T-helper 2 cell treated with Interferon-gamma antibody and Interleukin-4, amounts not matched to agents 5 μg/mL and 100 μg/mL, for 36 hours (primary cell): ENCODE results near the gene WFS1.

Experiments
- DNase-seq: peaks from one replicate; pipeline ENCODE4 v3.0.0; 2021; ENCODE audit warnings: low spot score
- H3K27ac Mint-ChIP-seq: one replicate; pipeline ENCODE4 v1.8.0; 2021; ENCODE audit warnings: mild to moderate bottlenecking, mixed read lengths
- H3K27me3 Mint-ChIP-seq: one replicate; pipeline ENCODE4 v1.8.0; 2021; ENCODE audit warnings: low read depth, mixed read lengths
- H3K36me3 Mint-ChIP-seq: one replicate; pipeline ENCODE4 v1.8.0; 2021; ENCODE audit warnings: low read depth, mixed read lengths
- H3K4me1 Mint-ChIP-seq: one replicate; pipeline ENCODE4 v1.8.0; 2021; ENCODE audit warnings: low read depth, mixed read lengths
- H3K4me3 Mint-ChIP-seq: one replicate; pipeline ENCODE4 v1.8.0; 2022; ENCODE audit warnings: mild to moderate bottlenecking, moderate library complexity, mixed read lengths
- H3K9me3 Mint-ChIP-seq: one replicate; pipeline ENCODE4 v1.8.0; 2021; ENCODE audit warnings: mixed read lengths

WFS1 gene, protein sequence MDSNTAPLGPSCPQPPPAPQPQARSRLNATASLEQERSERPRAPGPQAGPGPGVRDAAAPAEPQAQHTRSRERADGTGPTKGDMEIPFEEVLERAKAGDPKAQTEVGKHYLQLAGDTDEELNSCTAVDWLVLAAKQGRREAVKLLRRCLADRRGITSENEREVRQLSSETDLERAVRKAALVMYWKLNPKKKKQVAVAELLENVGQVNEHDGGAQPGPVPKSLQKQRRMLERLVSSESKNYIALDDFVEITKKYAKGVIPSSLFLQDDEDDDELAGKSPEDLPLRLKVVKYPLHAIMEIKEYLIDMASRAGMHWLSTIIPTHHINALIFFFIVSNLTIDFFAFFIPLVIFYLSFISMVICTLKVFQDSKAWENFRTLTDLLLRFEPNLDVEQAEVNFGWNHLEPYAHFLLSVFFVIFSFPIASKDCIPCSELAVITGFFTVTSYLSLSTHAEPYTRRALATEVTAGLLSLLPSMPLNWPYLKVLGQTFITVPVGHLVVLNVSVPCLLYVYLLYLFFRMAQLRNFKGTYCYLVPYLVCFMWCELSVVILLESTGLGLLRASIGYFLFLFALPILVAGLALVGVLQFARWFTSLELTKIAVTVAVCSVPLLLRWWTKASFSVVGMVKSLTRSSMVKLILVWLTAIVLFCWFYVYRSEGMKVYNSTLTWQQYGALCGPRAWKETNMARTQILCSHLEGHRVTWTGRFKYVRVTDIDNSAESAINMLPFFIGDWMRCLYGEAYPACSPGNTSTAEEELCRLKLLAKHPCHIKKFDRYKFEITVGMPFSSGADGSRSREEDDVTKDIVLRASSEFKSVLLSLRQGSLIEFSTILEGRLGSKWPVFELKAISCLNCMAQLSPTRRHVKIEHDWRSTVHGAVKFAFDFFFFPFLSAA

GRCh38 chr4:6269616-6270511 lies at the start of gene WFS1:
WFS1 (plus strand) TSS chr4:6269850; CDS start chr4:6277456, 7,606 bp downstream.
- no peaks in the 10 kb centered on the region for H3K9me3 Mint-ChIP-seq
- peak within 1 kb of the TSS; percentile 79 for H3K4me3 Mint-ChIP-seq
- H3K27ac Mint-ChIP-seq = no peak within 1 kb of the TSS
- peaks cover 14% of the 10 kb centered on the region for H3K4me1 Mint-ChIP-seq
- H3K36me3 Mint-ChIP-seq = no peaks in the 10 kb centered on the region
- H3K27me3 Mint-ChIP-seq = peaks cover 40% of the 10 kb centered on the region
- DNase-seq = peak; percentile 96

GRCh38 chr4:6221301-6221850 lies 48.3 kb upstream of the WFS1 start:
- Mint-ChIP-seq H3K4me1 (no peaks in the 10 kb centered on the region), H3K9me3 (no peaks in the 10 kb centered on the region), H3K27ac (no peak overlapping the region), H3K4me3 (peak overlapping the region; percentile 14), H3K36me3 (no peaks in the 10 kb centered on the region), H3K27me3 (peaks cover 73% of the 10 kb centered on the region)
- no peak for DNase-seq

- H3K36me3 Mint-ChIP-seq = no peaks in the 10 kb centered on the region
- no peaks in the 10 kb centered on the region for H3K9me3 Mint-ChIP-seq
- H3K4me1 Mint-ChIP-seq = no peaks in the 10 kb centered on the region
- DNase-seq = no peak
- peaks cover 68% of the 10 kb centered on the region for H3K27me3 Mint-ChIP-seq
- no peak overlapping the region for H3K4me3 Mint-ChIP-seq
- H3K27ac Mint-ChIP-seq = no peak overlapping the region
Measured at GRCh38 chr4:6221851-6222760, 47.5 kb upstream of the WFS1 start.

DNA sequence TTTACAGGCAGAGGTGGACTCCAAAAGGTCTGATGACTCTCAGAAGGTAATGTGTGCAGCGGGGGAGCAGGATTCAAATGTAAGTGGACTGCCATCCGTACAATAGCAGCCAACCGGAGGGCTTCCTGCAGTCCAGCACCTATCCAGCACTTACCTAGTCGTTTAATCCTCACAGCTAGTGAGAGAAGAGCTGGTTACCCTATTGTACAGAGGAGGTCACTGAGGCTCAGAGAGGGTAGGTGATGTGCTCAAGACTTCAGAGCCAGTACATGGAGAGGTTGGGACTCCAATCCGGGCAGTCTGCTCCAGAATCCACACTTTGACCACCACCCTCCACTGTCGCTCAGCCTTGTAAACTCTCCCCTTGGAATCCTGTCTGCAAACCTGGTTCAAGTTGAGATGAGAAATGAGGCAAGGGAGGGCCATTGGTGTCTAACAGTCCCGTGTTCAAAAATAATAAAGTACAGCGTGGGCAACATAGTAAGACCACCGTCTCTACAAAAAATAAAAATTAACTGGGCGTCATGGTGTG lies 46.8 kb upstream of the WFS1 start:
- Mint-ChIP-seq H3K9me3 (no peaks in the 10 kb centered on the region), H3K4me3 (no peak overlapping the region), H3K4me1 (no peaks in the 10 kb centered on the region), H3K27ac (no peak overlapping the region), H3K36me3 (no peaks in the 10 kb centered on the region), H3K27me3 (peaks cover 62% of the 10 kb centered on the region)
- DNase-seq = no peak

DNA sequence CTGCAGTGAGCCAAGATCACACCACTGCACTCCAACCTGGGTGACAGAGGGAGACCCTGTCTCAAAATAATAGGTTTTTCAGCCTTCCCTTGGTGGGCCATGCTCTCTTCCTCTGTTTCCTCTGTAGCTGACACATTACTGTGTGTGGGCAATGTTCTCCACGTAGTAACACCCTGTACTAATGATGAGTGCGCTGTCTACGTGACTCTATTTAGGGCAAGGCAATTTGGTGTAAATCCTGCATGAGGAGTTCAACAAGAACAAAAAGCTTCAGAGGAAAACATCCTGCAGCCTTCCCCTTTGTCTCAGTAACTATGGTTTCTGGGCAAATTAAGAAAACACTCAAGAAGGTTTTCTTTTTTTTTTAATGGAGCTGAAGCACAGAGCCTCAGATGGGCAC lies 44.9 kb upstream of the WFS1 start:
- no peak overlapping the region for H3K27ac Mint-ChIP-seq
- H3K9me3 Mint-ChIP-seq = no peaks in the 10 kb centered on the region
- no peaks in the 10 kb centered on the region for H3K36me3 Mint-ChIP-seq
- peaks cover 45% of the 10 kb centered on the region for H3K27me3 Mint-ChIP-seq
- DNase-seq = no peak
- no peaks in the 10 kb centered on the region for H3K4me1 Mint-ChIP-seq
- no peak overlapping the region for H3K4me3 Mint-ChIP-seq

DNA sequence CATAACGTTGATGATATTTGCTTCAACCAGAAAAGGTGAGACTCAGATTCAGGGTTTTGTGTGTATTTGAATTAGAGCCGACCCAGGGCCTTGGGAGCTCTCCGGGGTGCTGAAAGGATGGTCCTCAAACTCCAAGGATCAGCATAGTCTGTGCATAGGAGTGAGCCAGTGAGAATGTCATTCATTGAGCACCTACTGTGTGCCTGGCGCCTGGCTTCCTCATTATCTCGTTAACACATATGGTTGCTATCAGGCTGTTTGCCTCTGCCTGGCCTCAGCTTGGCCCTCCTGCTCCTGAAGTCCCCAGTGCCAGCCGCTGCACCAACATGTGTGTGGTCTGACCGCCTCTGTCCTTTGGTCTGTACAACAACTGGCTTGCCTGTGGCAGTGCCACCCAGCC lies 44.2 kb upstream of the WFS1 start:
- no peaks in the 10 kb centered on the region for H3K4me1 Mint-ChIP-seq
- H3K27me3 Mint-ChIP-seq = peaks cover 39% of the 10 kb centered on the region
- H3K27ac Mint-ChIP-seq = no peak overlapping the region

GRCh38 chr4:6226506-6226905 lies 43.1 kb upstream of the WFS1 start:
- no peaks in the 10 kb centered on the region for H3K4me1 Mint-ChIP-seq
- H3K27ac Mint-ChIP-seq = no peak overlapping the region
- no peak overlapping the region for H3K4me3 Mint-ChIP-seq
- H3K9me3 Mint-ChIP-seq = no peaks in the 10 kb centered on the region
- H3K36me3 Mint-ChIP-seq = no peaks in the 10 kb centered on the region
- no peak for DNase-seq
- H3K27me3 Mint-ChIP-seq = peaks cover 29% of the 10 kb centered on the region

More for the DNA sequence above, 44.2 kb upstream of the WFS1 start:
- no peaks in the 10 kb centered on the region for H3K36me3 Mint-ChIP-seq
- no peak for DNase-seq
- no peaks in the 10 kb centered on the region for H3K9me3 Mint-ChIP-seq
- no peak overlapping the region for H3K4me3 Mint-ChIP-seq

DNA sequence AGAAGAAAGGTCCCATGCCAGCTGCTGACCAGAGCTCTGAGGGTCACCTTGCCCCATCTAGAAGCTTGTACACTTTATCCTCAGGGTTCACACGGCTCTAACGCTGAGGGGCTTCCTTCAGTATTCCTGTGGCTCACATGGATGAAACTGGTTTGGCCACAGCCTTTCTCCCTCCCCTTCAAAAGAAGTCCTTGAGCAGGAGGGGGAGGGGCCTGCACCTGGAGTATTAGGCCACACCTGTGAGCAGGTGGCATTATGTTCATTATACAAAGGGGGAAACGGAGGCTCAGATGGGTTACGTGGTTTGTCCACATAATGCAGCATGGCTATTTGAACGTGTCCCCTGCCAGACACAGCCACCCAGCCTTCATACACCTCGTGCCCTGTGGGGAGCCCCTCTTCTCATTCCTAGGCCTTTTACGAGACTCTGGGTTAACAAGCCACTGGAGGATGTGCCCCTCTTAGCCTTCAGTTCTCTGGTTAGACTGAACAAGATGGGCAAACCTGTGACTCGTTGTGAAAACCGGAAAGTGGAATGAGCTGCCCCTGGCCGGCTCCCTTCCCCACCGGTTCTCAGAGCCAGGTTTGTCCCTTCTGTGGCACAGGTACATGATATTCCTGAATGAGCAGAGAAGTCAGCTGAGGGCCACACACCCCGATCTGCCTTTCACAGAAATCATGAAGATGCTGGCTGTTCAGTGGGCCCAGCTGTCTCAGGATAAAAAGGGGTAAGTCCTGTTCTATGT lies 42.1 kb upstream of the WFS1 start:
- H3K9me3 Mint-ChIP-seq = no peaks in the 10 kb centered on the region
- no peak for DNase-seq
- no peak overlapping the region for H3K27ac Mint-ChIP-seq
- no peak overlapping the region for H3K4me3 Mint-ChIP-seq
- peaks cover 25% of the 10 kb centered on the region for H3K27me3 Mint-ChIP-seq
- H3K4me1 Mint-ChIP-seq = no peaks in the 10 kb centered on the region
- H3K36me3 Mint-ChIP-seq = no peaks in the 10 kb centered on the region

DNA sequence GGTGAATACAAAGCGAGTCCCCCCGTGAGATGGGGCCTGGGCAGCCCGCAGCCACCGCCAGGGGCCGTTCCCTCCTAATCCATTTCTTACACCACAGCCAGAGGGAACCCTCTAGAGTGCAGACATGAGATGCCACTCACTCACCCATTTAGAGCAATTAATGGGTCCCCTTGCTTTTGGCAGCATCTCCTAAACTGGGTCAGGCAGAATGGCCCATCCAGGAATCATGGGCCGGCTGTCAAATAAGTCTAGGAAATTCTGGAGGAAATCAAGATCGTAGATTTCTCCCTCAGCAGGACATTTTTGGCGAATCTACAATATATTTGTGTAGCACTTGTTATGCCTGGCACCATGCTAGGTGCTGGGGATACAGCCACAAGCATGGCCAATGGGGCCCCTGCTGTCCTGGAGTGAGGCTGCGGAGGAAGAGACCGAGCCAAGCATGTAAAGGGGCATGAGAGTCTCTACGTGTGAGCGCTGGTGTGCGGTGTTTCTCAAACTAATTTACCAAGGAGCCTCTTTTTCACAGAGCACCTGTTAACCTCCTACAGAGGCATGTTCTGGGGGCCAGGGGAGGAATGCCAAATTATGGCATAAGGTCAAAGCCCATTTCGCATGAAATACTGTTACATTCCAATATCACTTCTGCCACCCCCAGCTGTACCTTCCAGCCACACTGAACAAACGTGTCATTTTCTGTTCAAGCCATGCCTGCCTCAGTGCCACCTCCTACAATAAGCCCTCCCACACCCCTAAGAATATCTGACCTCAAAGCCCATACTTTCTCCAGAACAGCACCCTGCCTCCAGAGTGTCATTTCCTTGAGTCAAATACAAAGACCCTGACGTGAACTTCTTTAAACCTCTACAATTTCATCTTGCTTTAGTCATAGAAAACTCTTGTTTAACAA lies 41.2 kb upstream of the WFS1 start:
- no peaks in the 10 kb centered on the region for H3K36me3 Mint-ChIP-seq
- DNase-seq = no peak
- H3K4me3 Mint-ChIP-seq = no peak overlapping the region
- H3K27me3 Mint-ChIP-seq = peaks cover 18% of the 10 kb centered on the region
- no peaks in the 10 kb centered on the region for H3K9me3 Mint-ChIP-seq
- no peak overlapping the region for H3K27ac Mint-ChIP-seq
- no peaks in the 10 kb centered on the region for H3K4me1 Mint-ChIP-seq

GRCh38 chr4:6229095-6229494 lies 40.6 kb upstream of the WFS1 start:
- H3K27ac Mint-ChIP-seq = no peak overlapping the region
- DNase-seq = no peak
- no peaks in the 10 kb centered on the region for H3K4me1 Mint-ChIP-seq
- H3K4me3 Mint-ChIP-seq = no peak overlapping the region
- no peaks in the 10 kb centered on the region for H3K36me3 Mint-ChIP-seq
- no peaks in the 10 kb centered on the region for H3K9me3 Mint-ChIP-seq
- H3K27me3 Mint-ChIP-seq = peaks cover 11% of the 10 kb centered on the region

DNA sequence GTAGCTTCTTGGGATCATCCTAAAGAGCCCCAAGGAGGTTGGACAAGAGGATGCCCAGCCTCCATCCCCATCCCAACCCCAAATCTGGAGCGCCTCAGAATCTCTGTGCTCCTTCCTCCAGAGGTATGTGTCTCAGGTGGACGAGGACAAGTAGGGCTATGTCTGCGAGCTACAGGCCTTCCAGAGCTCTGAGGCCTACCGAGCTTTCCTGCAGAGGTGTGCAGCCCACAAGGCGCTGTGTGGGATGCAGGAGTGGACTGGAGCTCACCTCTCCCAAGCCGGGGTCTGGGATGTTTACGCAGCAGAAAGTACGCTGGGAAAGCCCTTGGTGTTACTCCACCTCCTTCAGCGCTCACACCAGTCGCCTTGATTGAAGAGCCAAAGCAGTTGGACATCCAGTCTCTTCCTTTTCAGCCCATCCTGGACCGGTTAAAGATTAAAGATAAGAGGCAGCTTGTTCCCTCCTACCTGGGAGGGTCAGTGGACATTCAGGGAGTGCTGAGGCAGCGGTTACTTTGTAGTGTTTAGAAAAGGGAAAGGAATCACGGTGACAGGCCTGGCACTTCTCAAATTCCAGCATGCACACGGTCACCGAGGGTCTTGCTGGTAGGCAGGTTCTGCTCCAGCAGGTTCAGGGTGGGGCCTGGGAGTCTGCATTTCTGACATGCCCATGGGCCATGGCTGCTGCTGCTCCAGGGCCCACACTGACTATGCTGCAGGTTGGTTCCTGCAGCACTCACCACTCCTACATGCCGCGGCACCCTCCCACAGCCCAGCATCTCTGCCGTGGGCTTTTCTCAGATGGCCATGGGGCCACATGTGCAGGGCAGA lies 39.8 kb upstream of the WFS1 start:
- Mint-ChIP-seq H3K9me3 (no peaks in the 10 kb centered on the region), H3K4me1 (no peaks in the 10 kb centered on the region), H3K27ac (no peak overlapping the region), H3K27me3 (peaks cover 5% of the 10 kb centered on the region), H3K36me3 (no peaks in the 10 kb centered on the region), H3K4me3 (no peak overlapping the region)
- DNase-seq = no peak
